GM12878 (cell line): ENCODE measurements around the gene NISCH. TPM values are rescaled to one million over a fixed set of nuclear protein-coding genes. Genes with fewer than 3 reads are reported as not detected.

Source experiments
- ATAC-seq: fragments of 200-7000 bp; cut with Tn5 transposase; 3 replicates; pipeline ENCODE4 v1.9.1; 2020; ENCODE audit warnings: mild to moderate bottlenecking, moderate library complexity
- BruUV-seq: library from RNA; stranded (reverse); fragments of 400-500 nt; replicated peaks from 2 replicates; lab custom pipeline; 2021; lab: Mats Ljungman, UMichigan
- CTCF ChIA-PET: fragments of 300-600 bp; sonication (Branson Sonifier 250); formaldehyde crosslinking; extraction: SDS; loops from one replicate; lab custom pipeline; 2021; ENCODE audit warnings: inconsistent platforms; lab: Yijun Ruan, JAX
- POLR2A ChIA-PET: fragments of 350-600 bp; formaldehyde crosslinking; extraction: SDS; loops from one replicate; lab custom pipeline; 2021; ENCODE audit warnings: inconsistent platforms; lab: Charles Lee
- RAD21 ChIA-PET: fragments of 300-600 bp; sonication (Branson Sonifier 250); formaldehyde crosslinking; loops from one replicate; lab custom pipeline; 2023; ENCODE audit warnings: antibody characterized with exemption; ENCODE audit not compliant: unreplicated experiment; lab: Charles Lee
- SMC1A ChIA-PET: fragments of 300-600 bp; sonication (Branson Sonifier 250); formaldehyde crosslinking; loops from one replicate; lab custom pipeline; 2023; ENCODE audit not compliant: unreplicated experiment, uncharacterized antibody; lab: Charles Lee
- DNase-seq: peaks from one replicate; pipeline ENCODE4 v3.0.0-alpha.2; 2011; ENCODE audit warnings: low read depth, low spot score
- FAIRE-seq: peaks from 3 replicates; lab custom pipeline; 2011; peaks lifted over from hg19 to GRCh38; lab: Jason Lieb, UNC
- H2AFZ ChIP-seq: 2 replicates; pipeline ENCODE4 v1.6.0; 2011; ENCODE audit warnings: low read depth, low read length, control low read depth; ENCODE audit not compliant: control insufficient read depth
- H3K27ac ChIP-seq: 2 replicates; pipeline ENCODE4 v1.5.1; 2011; ENCODE audit warnings: control low read depth; ENCODE audit not compliant: control insufficient read depth, insufficient read depth
- H3K27me3 ChIP-seq, 2 experiments: replicated peaks in 1 of 2; 2 replicates each; pipeline versions ENCODE4 v1.6.0 to v1.6.1; 2011; ENCODE audit warnings: low read length in 1 of 2; ENCODE audit not compliant: control insufficient read depth in 2 of 2, insufficient read depth in 2 of 2
- H3K36me3 ChIP-seq, 2 experiments: 2 replicates each; pipeline ENCODE4 v1.5.1; 2011; ENCODE audit warnings: low read length in 1 of 2; ENCODE audit not compliant: control insufficient read depth in 2 of 2, insufficient read depth in 2 of 2
- H3K4me1 ChIP-seq: 2 replicates; pipeline ENCODE4 v1.6.1; 2011; ENCODE audit warnings: mild to moderate bottlenecking, low read length, moderate library complexity, mixed read lengths; ENCODE audit not compliant: control insufficient read depth, insufficient read depth
- H3K4me2 ChIP-seq: 2 replicates; pipeline ENCODE4 v1.6.0; 2011; ENCODE audit warnings: control low read depth; ENCODE audit not compliant: control insufficient read depth, insufficient read depth
- H3K4me3 ChIP-seq: fragments of 200-600 bp; sonication (generic); 2 replicates; pipeline ENCODE4 v1.5.1; 2016
- H3K79me2 ChIP-seq: 2 replicates; pipeline ENCODE4 v1.6.0; 2011; ENCODE audit warnings: low read length; ENCODE audit not compliant: control insufficient read depth, insufficient read depth
- H3K9ac ChIP-seq: 2 replicates; pipeline ENCODE4 v1.8.0; 2011; ENCODE audit warnings: low read length, control low read depth, mixed read lengths; ENCODE audit not compliant: control insufficient read depth, insufficient read depth
- H3K9me3 ChIP-seq: replicated peaks from 3 replicates; pipeline ENCODE4 v1.5.1; 2011; ENCODE audit warnings: mild to moderate bottlenecking, low read length; ENCODE audit not compliant: control insufficient read depth, insufficient read depth
- H4K20me1 ChIP-seq: 2 replicates; pipeline ENCODE4 v1.6.0; 2011; ENCODE audit not compliant: control insufficient read depth, insufficient read depth
- BMI1 ChIP-seq: fragments of 450-650 bp; IDR thresholded peaks from 2 replicates; pipeline ENCODE4 v1.6.1; 2016; ENCODE audit warnings: mild to moderate bottlenecking, moderate library complexity, borderline replicate concordance
- EZH2 ChIP-seq: IDR thresholded peaks from 2 replicates; pipeline ENCODE4 v1.6.1; 2012; ENCODE audit warnings: low read depth, mild to moderate bottlenecking, control low read depth, inconsistent platforms, low read length, borderline replicate concordance; ENCODE audit not compliant: control insufficient read depth
- FOXM1 ChIP-seq: IDR thresholded peaks from 2 replicates; pipeline ENCODE4 v1.6.1; 2012; ENCODE audit warnings: low read depth, mild to moderate bottlenecking, inconsistent platforms, low read length, moderate library complexity
- KDM1A ChIP-seq: fragments of 200-600 bp; sonication (generic); IDR thresholded peaks from 2 replicates; pipeline ENCODE4 v1.6.1; 2016; ENCODE audit warnings: borderline replicate concordance
- MYC ChIP-seq: IDR thresholded peaks from 2 replicates; pipeline ENCODE4 v1.6.1; 2011; ENCODE audit warnings: mild to moderate bottlenecking, low read length, moderate library complexity, inconsistent platforms; ENCODE audit not compliant: insufficient read depth, insufficient replicate concordance, insufficient read length, severe bottlenecking
- NFIC ChIP-seq: IDR thresholded peaks from 2 replicates; pipeline ENCODE4 v1.6.1; 2012; ENCODE audit warnings: low read depth, mild to moderate bottlenecking, inconsistent platforms, low read length, moderate library complexity
- NFXL1 ChIP-seq: fragments of 450-650 bp; IDR thresholded peaks from 2 replicates; pipeline ENCODE4 v1.6.1; 2017; ENCODE audit warnings: antibody characterized with exemption, mild to moderate bottlenecking, borderline replicate concordance
- RAD21 ChIP-seq: IDR thresholded peaks from 2 replicates; pipeline ENCODE4 v1.6.1; 2011; ENCODE audit warnings: mild to moderate bottlenecking, low read depth, low read length, moderate library complexity; ENCODE audit not compliant: insufficient read depth
- RB1 ChIP-seq: fragments of 450-650 bp; formaldehyde crosslinking; IDR thresholded peaks from 2 replicates; pipeline ENCODE4 v1.6.1; 2017; ENCODE audit warnings: mild to moderate bottlenecking, borderline replicate concordance
- SREBF2 ChIP-seq: IDR thresholded peaks from 2 replicates; pipeline ENCODE4 v1.6.1; 2012; ENCODE audit warnings: mild to moderate bottlenecking, low read length
- SUPT20H ChIP-seq: IDR thresholded peaks from 2 replicates; pipeline ENCODE4 v1.6.1; 2011; ENCODE audit warnings: low read depth, mild to moderate bottlenecking, low read length, moderate library complexity, borderline replicate concordance; ENCODE audit not compliant: control insufficient read depth
- ZNF207 ChIP-seq: fragments of 450-650 bp; IDR thresholded peaks from 2 replicates; pipeline ENCODE4 v1.6.1; 2014; ENCODE audit warnings: antibody characterized with exemption, mild to moderate bottlenecking, borderline replicate concordance
- ZNF384 ChIP-seq: IDR thresholded peaks from 2 replicates; pipeline ENCODE4 v1.6.1; 2012; ENCODE audit warnings: low read depth, mild to moderate bottlenecking, low read length, improper control_type of control experiment, borderline replicate concordance
- WGBS: methylation state at CpG from one replicate; pipeline ENCODE4 v1.1.6; 2016; ENCODE audit warnings: low lambda C conversion rate; ENCODE audit not compliant: insufficient replicate concordance, insufficient coverage; ENCODE audit errors: missing lambda C conversion rate; 5-methylcytosine and 5-hydroxymethylcytosine counted together
- in situ Hi-C: fragments of 300-500 bp; cut with MboI; formaldehyde crosslinking; loops from 9 replicates; pipeline ENCODE4 v1.14.3; 2018; ENCODE audit warnings: mixed read lengths
- intact Hi-C: fragments of 100-400 bp; cut with micrococcal nuclease; formaldehyde crosslinking; loops from one replicate; pipeline ENCODE4 v1.14.2; 2022; ENCODE audit not compliant: unreplicated experiment
- polyA plus RNA-seq, 11 experiments: library from polyadenylated mRNA; depleted of rRNA in 4 of 11; unstranded in 6 of 11; stranded (reverse) in 5 of 11; fragments of >200 nt; fragmentation: Nextera tagmentation in 4 of 11; fragmentation: Illumina TruSeq in 1 of 11; extraction: Ambion mirVana in 4 of 11; extraction: Trizol in 1 of 11; gene quantifications; 1 replicate in 1 of 11; 2 replicates in 10 of 11; pipeline versions ENCODE4 v1.2.1 to v1.2.3, GENCODE V29; 2011 to 2016; ENCODE audit warnings: inconsistent platforms in 2 of 11, missing spikeins in 2 of 11, low read depth in 1 of 11
- total RNA-seq, 4 experiments: library from RNA; depleted of rRNA in 3 of 4; stranded (reverse); fragments of >200 nt in 3 of 4; fragmentation: Illumina TruSeq in 1 of 4; extraction: Trizol in 1 of 4; gene quantifications; 2 replicates each; pipeline versions ENCODE4 v1.2.1 to v1.2.3, GENCODE V29; 2013 to 2021
- TF ChIP-seq, protein P1 (sequence below): fragments of 450-650 bp; IDR thresholded peaks from 2 replicates; pipeline ENCODE4 v1.6.1; 2016; ENCODE audit warnings: mild to moderate bottlenecking

Gene NISCH
- total and polyA plus RNA-seq, 10 of the 15 experiments (the other 5 are each of a cell fraction or from before 2014, with no cell fraction given), result 0.76 to 52.5 (median 24.6) TPM

DNA sequence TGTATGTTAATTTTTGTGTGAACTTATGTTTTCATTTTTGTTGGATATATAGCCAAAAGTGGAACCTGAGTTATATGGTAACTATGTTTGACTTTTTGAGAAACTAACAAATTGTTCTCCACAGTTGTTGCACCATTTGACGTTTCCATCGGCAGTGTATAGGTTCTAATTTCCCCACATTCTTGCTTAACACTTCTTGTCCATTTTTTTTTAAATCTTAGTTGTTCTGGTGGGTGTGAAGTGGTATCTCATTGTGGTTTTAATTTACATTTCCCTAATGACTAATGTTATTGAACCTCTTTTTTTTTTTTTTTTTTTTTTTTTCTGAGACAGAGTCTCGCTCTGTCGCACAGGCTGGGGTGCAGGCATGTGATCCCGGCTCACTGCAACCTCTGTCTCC lies 8.0 kb downstream of the NISCH start:
- no peak overlapping the region for H3K9ac ChIP-seq
- no peaks in the 10 kb centered on the region for H3K9me3 ChIP-seq
- 67% methylated on average over 5 of the region's 5 CpGs for WGBS
- CTCF ChIA-PET, result no interaction called here
- FAIRE-seq (no peak), ATAC-seq (no peak), DNase-seq (no peak)
- POLR2A ChIA-PET, result no interaction called here
- peaks cover 2 to 16% of the 10 kb centered on the region in 2 experiments for H3K36me3 ChIP-seq
- H3K27me3 ChIP-seq, result no peaks in the 10 kb centered on the region
- H3K27ac ChIP-seq, result no peak overlapping the region
- peaks cover 7% of the 10 kb centered on the region for H3K4me1 ChIP-seq
- in situ Hi-C loops (no loop called here), intact Hi-C loops (no loop called here)
- H3K4me2 ChIP-seq, result no peak overlapping the region
- H3K79me2 ChIP-seq, result no peaks in the 10 kb centered on the region; the same call in 1 of the 2 replicates
- RAD21 ChIA-PET, result no interaction called here
- no peak overlapping the region for H2AFZ ChIP-seq
- SMC1A ChIA-PET, result no interaction called here
- no TSS peak for BruUV-seq
- TF ChIP-seq BMI1, result no peak
- TF ChIP-seq ZNF384, result 0 out of 2 replicates have a peak, but pooled peaks have one; percentile 11
- no peak for TF ChIP-seq RAD21
- TF ChIP-seq, protein P1, sequence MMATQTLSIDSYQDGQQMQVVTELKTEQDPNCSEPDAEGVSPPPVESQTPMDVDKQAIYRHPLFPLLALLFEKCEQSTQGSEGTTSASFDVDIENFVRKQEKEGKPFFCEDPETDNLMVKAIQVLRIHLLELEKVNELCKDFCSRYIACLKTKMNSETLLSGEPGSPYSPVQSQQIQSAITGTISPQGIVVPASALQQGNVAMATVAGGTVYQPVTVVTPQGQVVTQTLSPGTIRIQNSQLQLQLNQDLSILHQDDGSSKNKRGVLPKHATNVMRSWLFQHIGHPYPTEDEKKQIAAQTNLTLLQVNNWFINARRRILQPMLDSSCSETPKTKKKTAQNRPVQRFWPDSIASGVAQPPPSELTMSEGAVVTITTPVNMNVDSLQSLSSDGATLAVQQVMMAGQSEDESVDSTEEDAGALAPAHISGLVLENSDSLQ, result no peak
- no peaks in the 10 kb centered on the region for H4K20me1 ChIP-seq
- no peak overlapping the region for H3K4me3 ChIP-seq

DNA sequence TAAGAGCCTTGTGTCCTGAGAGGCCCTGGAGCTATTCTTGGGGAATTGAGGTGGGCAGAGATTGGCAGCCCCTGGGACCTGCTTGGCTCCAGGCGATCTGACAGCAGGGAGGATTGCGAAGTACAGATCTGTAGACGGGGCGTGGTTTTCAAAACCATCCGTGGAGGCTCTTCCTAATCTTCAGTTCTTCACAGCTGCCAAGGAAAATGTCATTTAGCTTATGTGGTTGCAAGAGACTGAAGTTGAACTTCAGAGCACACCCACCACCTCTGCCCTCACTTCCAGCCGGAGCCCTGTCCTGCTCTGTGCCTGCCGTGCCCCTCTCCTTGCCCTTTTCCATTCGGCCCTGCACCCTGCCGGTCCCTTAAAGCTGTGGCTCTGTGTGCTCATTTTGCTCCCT lies 12.9 kb downstream of the NISCH start:
- Histone ChIP-seq H2AFZ (no peak overlapping the region), H3K36me3 (peaks cover 15 to 17% of the 10 kb centered on the region in 2 experiments; a peak in 3 of 4 replicates), H3K9ac (no peak overlapping the region), H3K4me1 (no peaks in the 10 kb centered on the region), H3K79me2 (no peaks in the 10 kb centered on the region)
- RAD21 ChIA-PET, result no interaction called here
- CTCF ChIA-PET, result no interaction called here
- no peak for TF ChIP-seq NFXL1
- TF ChIP-seq SUPT20H, result no peak
- TF ChIP-seq ZNF207, result no peak
- no peak for TF ChIP-seq RB1
- TF ChIP-seq EZH2, result no peak
- no peak for TF ChIP-seq KDM1A
- no peak for TF ChIP-seq FOXM1
- TF ChIP-seq NFIC, result no peak
- no peak for TF ChIP-seq SREBF2
- no peak for TF ChIP-seq MYC
- TF ChIP-seq, all 136 proteins: peak for 0
- ATAC-seq, result no peak
- ChIA-PET SMC1A (no interaction called here), POLR2A (interaction anchor here (0.6 kb wide), 1 partner anchor 578 kb away, joined by 6 read pairs; the partner anchor contains the start of gene SFMBT1)
- no peak for DNase-seq
- H4K20me1 ChIP-seq, result no peaks in the 10 kb centered on the region
- H3K4me2 ChIP-seq, result no peak overlapping the region
- FAIRE-seq, result no peak
- no peaks in the 10 kb centered on the region for H3K9me3 ChIP-seq
- H3K27me3 ChIP-seq, result no peaks in the 10 kb centered on the region
- in situ Hi-C loops (no loop called here), intact Hi-C loops (no loop called here)
- H3K4me3 ChIP-seq, result no peak overlapping the region
- 94% methylated on average over 9 of the region's 9 CpGs for WGBS
- no peak overlapping the region for H3K27ac ChIP-seq
- no TSS peak for BruUV-seq
